Measurements from ENCODE around the gene HNRNPF. TPM values are rescaled to one million over a fixed set of nuclear protein-coding genes. Genes with fewer than 3 reads are reported as not detected.

Gene HNRNPF
- total and polyA plus RNA-seq, 7 donors, result 101 to 194 (median 134) TPM

DNA sequence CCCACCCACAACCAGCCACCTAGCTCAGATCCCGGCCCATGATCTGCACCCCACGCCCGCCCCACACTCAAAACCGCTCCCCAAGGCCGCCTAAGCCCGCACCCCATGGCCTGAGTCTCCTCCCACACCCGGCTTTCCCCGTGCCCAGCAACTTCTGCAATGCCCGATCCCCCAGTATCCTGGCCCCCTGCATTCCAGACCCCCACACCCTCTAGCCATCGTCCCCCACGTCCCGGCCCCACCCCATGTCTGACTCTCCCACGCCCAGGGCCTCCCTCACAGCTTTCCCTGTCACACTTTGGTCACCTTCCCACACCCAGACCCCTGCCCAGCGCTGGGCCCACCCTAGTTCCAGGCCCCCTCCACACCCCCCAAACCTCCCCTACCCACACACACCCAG is 57.7 kb downstream of the HNRNPF start:
- Histone ChIP-seq H3K36me3 (no peaks in the 10 kb centered on the region), H3K4me3 (no peak overlapping the region), H3K27ac (no peak overlapping the region), H3K4me1 (peaks cover 0 to 9% (median 2%) of the 10 kb centered on the region in 4 donors), H3K27me3 (peaks cover 0 to 17% (median 8%) of the 10 kb centered on the region in 3 donors), H3K9me3 (no peaks in the 10 kb centered on the region)
- TF ChIP-seq EP300 (IDR thresholded peaks at IDR 0.05) (no peak), CTCF (IDR thresholded peaks at IDR 0.05) (no peak), POLR2A (IDR thresholded peaks at IDR 0.05) (no peak), POLR2AphosphoS5 (IDR thresholded peaks at IDR 0.05) (no peak)
- 29 to 60% methylated on average over 14 of the region's 14 CpGs for WGBS, 2 donors
- DNase-seq, result no peak
- intact Hi-C loops (cut with DNase I), result no loop called here

- no peak for DNase-seq
- 33 to 47% methylated on average over 34 of the region's 34 CpGs for WGBS, 2 donors
- Histone ChIP-seq H3K4me3 (no peak overlapping the region), H3K27ac (no peak overlapping the region), H3K27me3 (peaks cover 0 to 17% (median 8%) of the 10 kb centered on the region in 3 donors), H3K4me1 (peaks cover 0 to 9% (median 2%) of the 10 kb centered on the region in 4 donors), H3K36me3 (no peaks in the 10 kb centered on the region), H3K9me3 (no peaks in the 10 kb centered on the region)
- intact Hi-C loops (cut with DNase I), result no loop called here
- TF ChIP-seq EP300 (IDR thresholded peaks at IDR 0.05), result no peak
- no peak for TF ChIP-seq POLR2AphosphoS5 (IDR thresholded peaks at IDR 0.05)
- TF ChIP-seq CTCF (IDR thresholded peaks at IDR 0.05), result no peak
- no peak for TF ChIP-seq POLR2A (IDR thresholded peaks at IDR 0.05)
These were observed 58.3 kb downstream of the HNRNPF start for GRCh38 chr10:43350686-43351085.

DNA sequence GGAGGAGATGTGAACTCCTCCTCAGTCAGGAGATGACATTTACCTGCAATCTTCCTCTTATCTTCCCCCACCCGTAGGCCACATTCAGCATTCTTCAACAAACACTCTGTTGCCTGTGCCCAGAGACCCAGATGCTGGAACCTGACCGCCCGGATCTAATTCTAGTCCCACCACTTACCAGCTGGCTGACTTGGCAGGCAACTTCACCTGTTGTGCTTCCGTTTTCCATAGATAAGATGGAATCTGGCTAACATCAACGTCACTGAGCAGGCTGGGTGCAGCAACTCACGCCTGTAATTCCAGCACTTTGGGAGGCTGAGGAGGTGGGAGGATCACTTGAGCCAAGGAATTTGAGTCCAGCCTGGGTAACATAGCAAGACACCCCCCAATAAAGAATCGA is 58.8 kb downstream of the HNRNPF start:
- no peak overlapping the region for H3K4me3 ChIP-seq

GRCh38 chr10:43348511-43349312 is 60.3 kb downstream of the HNRNPF start:
- WGBS, 2 donors, result 52 to 53% methylated on average over 13 of the region's 13 CpGs
- peaks cover 0 to 9% (median 2%) of the 10 kb centered on the region in 4 donors for H3K4me1 ChIP-seq
- no peaks in the 10 kb centered on the region for H3K9me3 ChIP-seq
- peaks cover 0 to 17% (median 8%) of the 10 kb centered on the region in 3 donors for H3K27me3 ChIP-seq
- intact Hi-C loops (cut with DNase I), result loop anchor here (1.0 to 5.0 kb wide), 2 partner anchors 55 to 114 kb away; no protein-coding TSS in a partner anchor
- DNase-seq, result peak; percentile 89
- no peak overlapping the region for H3K27ac ChIP-seq
- H3K36me3 ChIP-seq, result no peaks in the 10 kb centered on the region
- TF ChIP-seq CTCF (IDR thresholded peaks at IDR 0.05) (peak; percentile 50 to 80 (median 76)), POLR2A (IDR thresholded peaks at IDR 0.05) (no peak), POLR2AphosphoS5 (IDR thresholded peaks at IDR 0.05) (no peak), EP300 (IDR thresholded peaks at IDR 0.05) (no peak)
- H3K4me3 ChIP-seq, result no peak overlapping the region

More for the DNA sequence above, 58.8 kb downstream of the HNRNPF start:
- 13 to 66% methylated on average over 7 of the region's 7 CpGs for WGBS, 2 donors
- intact Hi-C loops (cut with DNase I), result no loop called here
- Histone ChIP-seq H3K27me3 (peaks cover 0 to 17% (median 8%) of the 10 kb centered on the region in 3 donors), H3K36me3 (no peaks in the 10 kb centered on the region), H3K27ac (no peak overlapping the region), H3K4me1 (peaks cover 0 to 9% (median 2%) of the 10 kb centered on the region in 4 donors), H3K9me3 (no peaks in the 10 kb centered on the region)
- TF ChIP-seq EP300 (IDR thresholded peaks at IDR 0.05) (no peak), POLR2A (IDR thresholded peaks at IDR 0.05) (no peak), POLR2AphosphoS5 (IDR thresholded peaks at IDR 0.05) (no peak), CTCF (IDR thresholded peaks at IDR 0.05) (no peak)
- no peak for DNase-seq
